CD4-positive, alpha-beta T cell treated with Interleukin-4 for 4 hours (primary cell): ENCODE results near the gene TOX2.

ENCODE experiments used
- DNase-seq: peaks from one replicate; pipeline ENCODE4 v3.0.0-alpha.2; 2020

Gene TOX2

DNA sequence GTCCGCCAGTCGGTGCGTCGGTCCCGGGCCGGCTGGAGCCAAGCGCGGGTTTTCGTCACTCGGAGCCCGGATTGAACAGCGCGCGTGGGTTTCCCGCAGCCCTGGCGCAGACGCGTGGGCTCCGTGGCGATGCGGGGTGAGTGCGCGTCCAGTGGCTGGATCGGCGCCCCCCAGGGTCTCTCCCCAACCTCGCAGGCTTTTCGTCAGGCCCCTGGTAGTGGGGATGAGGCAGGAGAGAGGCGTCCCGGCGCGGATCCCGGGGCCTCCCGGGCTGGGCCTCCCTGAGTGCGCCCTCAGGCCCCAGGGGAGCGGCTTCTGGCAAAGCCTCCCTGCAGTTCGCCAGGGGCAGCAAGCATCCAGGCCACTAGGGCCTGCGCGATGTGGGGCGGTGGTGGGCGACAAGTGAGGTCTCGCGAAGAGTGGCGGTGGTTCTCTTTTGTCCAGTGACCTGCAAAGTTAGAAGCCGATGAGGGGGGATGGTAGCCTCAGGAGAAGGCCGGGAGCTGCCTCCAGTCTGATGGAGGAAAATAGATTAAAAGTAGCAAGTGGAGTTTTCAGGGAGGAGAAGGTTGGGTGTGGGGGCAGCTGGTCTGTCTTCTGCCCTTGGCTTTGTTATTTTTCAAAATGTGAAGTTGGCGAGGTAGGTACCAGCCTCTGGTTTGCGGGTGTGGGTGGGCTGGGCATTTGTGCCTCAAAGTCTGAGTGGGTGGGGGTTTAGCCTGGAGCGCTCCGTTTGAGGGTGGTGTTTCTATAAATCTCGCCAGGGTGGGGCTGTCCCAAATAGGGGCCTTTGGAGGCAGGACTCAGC, 1.6 kb downstream of the TOX2 start:
- DNase-seq, result no peak

DNA sequence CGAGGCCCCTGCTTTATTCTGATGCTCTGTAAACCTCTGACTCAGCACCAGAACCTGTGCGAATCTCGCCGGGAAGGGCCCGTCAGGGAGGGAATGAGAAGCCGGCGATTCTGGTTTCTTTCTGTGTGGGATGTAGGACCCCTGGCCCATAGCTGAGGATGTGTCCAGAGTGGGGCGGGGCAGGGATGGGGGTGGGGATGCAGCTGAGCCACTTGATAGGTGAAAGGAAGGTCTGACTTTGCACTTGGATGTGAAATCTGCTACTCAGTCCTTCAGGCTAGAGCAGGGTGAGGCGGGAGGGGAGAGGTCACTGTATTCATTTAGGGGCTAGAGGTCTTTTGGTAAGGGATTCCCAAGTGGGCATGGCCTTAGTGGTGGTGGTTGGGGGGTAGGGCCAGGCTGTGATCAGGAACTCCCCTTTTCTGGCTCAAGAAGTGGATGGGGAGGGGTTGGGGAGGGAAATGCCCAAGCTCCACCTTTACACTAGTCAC, 2.3 kb downstream of the TOX2 start:
- no peak for DNase-seq

DNA sequence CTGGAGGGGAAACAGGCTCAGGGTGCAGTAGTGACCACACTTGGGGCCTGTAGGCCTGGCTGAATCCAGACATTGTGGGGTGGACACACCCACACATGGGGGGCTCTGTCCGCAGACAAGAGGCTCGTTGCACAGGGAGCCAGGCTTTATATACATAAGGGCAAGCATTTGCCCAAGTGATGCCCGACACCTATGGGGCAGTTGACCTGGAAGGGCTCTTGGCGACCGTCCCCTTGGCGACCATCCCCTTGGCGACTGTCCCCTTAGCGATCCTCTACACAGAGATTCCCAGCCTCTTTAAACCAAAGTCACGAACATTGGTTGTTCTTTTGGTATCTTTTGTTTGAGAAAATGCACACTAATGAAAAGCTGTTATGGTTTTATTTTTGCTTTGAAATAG, 2.7 kb downstream of the TOX2 start:
- DNase-seq, result no peak

DNA sequence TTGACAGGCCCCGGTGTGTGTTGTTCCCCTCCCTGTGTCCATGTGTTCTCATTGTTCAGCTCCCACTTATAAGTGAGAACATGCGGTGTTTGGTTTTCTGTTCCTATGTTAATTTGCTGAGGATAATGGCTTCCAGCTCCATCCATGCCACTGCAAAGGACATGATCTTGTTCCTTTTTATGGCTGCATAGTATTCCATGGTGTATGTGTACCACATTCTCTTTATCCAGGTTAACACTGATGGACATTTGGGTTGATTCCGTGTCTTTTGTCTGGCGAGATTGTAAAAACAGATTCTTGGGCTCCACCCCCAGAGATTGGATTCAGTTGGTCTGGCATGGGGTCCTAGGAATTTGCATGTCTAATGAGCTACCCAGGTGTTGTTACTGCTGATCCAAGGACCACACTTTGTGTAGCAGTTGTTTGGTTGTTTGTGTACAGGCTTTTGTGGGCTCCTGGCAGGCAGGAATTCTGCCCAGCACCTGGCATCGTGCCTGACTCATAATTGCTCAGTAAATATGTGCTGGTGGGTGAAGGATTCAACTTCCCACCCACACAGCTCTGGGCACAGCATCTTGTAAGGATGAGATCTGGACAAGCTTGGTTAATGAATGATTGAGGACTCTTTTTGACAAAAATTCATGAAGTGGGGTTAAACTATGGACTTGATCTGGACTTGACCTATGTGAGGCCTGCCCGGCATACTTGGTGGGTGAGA, 5.2 kb downstream of the TOX2 start:
- no peak for DNase-seq

DNA sequence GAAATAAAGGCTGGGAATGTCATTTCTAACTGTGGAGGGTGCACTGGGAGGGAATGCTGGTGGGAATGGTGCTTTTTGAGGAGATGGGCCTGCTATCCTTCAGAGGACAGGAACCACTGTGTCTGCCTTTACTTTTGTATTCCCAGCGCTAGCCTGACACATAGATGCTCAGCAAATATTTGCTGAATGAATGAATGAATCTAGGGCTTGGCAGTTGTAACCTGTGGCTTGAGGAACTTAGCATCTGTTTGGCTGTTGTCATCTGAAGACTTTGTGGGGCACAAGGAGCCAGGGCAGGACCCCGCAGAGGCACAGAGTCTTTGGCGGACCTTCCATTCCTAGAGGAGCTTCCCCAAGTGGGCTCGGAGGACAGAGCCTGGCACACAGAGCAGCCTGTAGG, 6.1 kb downstream of the TOX2 start:
- no peak for DNase-seq

DNA sequence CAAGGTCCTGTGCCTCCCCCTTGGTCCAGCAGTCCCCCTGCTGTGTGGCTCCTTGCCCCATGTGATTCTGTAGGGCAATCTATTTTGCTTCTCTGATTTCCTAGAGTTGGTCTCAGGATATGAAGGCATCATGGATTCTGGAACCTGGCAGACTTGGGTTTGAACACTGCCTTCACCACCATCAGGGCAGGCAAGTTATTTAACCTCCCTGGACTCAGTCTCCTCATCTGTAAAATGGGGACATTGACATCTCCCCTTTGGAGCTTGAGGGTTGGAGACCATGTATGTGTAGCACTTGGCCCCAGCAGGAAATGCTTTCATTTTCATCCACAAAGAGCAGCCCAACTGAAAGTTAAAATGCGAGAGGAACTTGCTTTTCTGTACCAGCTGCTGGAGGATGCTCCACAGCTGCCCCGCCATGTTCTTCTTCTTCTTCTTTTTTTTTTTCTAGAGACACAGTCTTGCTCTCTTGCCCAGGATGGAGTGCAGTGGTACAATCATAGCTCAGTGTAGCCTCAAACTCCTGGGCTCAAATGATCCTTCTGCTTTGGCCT, 6.7 kb downstream of the TOX2 start:
- no peak for DNase-seq

DNA sequence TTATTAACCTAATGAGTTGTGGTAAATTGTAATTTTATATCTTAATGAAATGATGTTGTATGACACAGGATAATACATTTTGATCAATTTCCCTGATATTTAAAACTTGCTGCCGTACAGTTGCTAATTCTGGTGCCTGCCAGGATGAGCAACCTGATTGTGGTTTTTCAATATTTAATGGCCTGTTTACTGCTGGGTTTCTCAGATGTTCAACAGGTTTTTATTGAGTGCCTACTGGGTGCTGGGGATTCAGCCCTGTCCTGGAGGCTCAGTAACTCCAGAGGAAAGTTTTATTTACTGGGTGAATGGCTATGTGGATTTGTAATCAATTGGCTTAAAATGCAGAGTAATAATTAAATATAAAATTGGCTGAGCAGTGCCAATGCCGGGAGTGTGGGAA, 8.0 kb downstream of the TOX2 start:
- no peak for DNase-seq

DNA sequence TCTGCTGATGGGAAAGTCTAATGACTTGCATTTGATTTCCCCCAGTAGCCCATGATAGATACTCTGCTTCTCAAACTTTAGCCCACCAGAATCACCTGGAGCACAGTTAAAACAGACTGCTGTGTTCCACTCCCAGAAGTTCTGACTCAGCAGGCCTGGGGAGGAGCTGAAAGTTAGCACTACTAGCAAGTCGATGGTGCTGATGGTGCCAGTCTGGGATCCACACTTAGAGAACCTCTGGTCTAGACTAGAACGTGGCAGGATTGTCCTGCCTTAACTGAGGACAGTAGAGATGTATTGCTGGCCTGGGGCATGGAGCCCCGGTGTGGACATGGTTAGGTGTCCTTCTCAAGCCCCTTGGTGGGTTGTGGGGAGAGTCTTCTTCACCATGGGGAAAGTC, 8.7 kb downstream of the TOX2 start:
- DNase-seq, result no peak

DNA sequence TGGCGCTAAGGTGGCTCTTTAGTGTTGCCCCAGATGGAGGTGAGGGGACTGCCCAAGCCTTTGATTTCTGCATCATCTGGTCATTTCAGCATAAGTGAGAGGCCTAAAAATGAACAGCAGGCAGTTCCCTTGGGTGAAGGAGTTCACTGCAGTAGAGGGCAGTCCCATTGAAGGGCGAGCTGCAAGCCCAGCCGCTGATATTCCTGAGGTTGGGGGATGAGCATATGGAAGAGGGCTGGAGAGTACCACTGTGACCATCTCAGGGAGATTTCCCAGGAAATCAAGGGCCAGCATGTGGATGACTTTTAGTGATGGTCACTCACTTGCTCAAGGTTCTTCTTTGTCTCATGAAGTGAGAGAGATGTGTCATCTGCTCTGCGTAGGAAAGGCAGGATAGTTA, 9.3 kb downstream of the TOX2 start:
- DNase-seq, result no peak

DNA sequence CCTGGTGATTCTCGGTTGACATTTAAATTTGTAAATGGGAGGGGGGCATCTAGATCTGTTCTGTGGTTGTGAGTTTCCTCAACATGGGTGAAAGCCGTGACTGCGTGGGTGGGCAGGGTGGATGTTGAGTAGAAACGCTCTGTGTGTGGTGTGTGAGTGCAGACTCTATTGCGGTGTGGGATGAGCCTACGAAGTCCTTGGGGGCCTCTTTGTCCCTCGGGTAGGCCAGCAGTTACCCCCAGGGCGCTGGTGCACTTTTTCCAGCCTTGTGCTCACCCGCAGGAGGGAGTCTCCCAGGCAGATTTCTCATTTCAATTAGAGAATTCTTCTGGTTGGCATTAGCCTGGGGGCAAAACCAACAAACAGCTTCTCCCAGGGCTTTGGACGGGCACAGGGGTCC, 10.6 kb downstream of the TOX2 start:
- DNase-seq, result no peak

DNA sequence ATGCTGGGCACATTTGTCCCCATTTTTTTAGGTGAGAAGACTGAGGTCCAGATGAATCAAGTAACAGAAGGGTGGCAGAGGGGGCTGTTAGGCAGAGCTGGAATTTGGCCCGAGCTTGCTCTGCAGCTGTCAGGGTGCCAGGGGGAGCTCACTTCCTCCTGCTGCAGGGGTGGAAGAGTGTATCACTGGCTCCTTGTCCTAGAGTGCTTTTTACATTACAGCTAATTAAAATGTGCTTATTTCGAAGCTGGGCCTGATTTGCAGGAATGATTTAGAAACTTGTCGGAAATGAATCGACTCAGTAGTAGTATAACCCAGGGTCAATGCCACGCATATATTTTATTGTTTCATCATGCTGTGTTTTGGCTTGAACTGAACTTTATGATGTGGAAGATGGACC, 11.1 kb downstream of the TOX2 start:
- no peak for DNase-seq

DNA sequence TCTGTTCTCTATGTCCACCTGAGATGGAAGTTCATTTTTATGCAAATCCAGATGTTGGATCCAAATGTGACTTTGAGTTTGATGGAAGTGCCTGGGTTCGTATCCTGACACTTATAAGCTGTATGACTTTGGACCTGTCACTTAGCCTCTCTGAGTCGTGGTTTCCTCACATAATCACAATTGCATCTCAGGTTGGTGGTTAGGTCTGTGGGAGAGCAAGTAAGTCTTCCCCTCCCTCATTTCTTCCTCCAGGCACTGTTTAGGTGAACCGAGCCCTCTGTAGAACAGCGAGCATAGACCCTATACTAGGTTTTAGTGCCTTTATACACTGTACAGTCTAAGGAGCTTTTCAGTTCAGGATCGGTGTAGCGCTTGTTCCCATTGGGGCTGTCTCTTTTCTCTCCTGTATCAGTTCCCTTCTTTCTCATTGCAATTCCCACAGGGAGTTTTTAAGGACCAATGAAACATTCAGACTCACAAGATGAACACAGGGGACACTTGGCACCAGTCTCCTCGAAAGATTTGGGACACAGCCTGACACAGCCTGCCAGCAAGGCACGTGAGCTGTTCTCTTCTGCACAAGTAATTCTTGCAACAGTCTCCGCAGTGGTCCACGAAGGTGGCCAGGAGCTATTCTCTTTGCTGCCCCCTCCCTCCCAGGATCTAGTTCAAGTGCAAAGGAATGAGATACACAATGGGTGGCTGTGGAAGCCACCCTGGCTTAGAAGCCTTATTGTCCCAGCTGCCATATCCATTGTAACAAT, 11.8 kb downstream of the TOX2 start:
- DNase-seq, result no peak

DNA sequence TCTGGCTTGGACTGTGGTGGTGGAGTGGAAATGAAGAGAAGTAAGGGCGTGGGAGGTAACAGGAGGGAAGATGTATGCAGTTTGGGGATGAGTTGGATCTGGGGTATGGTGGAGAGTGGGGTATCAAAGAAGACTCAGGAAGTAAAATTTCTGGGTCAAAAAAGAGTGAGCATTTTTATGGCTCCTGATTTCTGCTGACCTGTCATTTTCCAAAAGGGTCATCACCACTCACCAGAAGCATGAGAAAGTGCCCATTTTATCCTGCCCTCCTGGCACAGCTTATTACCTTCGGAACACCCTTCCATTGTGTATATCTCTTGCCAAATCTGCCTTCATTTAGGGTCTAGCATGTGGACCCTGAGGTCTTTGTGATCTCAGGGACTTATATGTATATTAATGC, 17.3 kb downstream of the TOX2 start:
- no peak for DNase-seq

DNA sequence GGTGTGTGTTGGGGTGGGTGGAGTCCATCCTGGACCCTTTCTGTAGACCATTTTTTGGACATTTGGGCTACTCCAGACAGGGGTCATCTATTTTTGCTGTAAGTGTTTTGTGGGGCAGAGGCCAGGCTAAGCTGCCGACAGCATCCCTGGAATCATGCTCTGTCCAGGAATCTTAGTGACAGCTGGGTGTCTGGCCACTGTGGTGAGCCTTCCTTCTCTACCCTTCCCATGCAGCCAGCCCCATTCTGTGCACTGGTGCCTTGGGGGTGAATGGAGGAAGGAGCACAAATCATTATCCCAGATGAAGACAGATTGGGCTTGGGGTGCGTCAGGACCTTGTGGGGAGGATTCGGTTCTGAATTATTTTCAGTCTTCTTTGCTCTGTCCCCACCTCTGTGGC, 20.2 kb downstream of the TOX2 start:
- DNase-seq, result no peak

DNA sequence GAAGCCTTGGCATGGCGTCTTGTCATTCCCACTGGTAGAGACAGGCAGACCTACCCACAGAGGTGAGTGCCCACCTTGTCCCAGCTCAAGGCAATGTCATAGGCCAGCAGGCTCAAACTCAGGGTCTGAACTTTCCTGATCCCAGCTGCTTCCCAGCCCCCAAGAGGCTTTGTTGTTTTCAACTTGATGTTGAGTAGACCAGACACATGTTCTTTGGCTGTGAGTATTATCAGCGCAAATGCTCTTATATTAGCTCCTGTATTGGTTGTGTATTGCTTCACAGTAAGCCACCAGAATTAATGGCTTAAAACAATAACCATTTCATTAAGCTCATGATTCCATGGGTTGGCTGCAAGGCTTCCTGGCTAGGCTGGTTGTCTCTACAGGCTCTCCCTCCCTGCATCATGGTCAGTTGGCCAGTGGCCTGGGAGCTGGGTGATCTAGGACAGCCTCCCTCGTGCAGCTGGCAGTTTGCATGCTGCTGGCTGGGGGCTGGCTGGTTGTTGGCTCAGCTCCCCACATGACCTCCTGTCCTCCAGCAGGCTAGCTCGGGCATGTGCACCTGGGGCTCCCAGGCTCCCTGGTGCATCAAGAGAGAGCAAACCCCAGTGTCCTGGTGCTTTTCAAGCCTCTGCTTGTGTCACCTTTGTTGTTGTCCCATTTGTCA, 21.6 kb downstream of the TOX2 start:
- no peak for DNase-seq

DNA sequence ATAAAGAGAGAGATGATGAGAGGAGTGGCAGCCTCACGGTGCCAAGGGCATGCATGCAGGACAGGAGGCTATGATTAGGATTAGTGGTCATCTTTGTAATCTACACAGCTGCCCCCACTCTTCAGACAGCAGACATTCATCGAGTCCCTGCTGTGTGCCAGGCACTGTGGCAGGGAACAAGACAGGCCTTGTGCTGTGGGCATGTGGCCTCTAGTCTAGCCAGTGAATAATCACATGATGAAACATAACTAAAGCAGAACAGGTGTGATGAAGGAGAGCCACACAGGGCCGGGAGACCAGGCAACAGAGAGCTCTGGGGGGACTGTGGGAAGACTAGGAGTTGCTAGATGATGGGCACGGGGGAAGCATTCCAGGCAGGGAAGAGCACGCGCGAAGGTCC, 22.2 kb downstream of the TOX2 start:
- no peak for DNase-seq

DNA sequence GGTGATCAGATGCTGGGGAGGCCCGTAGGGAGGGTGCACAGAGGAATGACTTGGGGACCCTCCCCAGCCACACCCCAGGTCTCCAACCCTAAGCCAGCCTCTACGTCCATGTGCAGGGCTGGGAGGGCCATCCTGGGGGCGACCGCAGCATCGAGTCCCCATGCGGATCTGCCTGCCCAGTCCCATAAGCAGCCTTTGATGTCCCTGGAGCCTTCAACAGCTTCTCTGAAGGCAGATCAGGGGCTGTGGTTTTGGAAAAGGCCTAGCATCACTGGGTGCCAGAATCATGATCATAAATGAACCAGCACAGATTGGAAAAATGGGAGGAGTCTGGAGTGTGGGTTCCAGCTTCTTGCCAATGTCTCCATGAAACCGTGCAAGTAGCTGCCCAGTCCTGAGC, 22.9 kb downstream of the TOX2 start:
- no peak for DNase-seq

DNA sequence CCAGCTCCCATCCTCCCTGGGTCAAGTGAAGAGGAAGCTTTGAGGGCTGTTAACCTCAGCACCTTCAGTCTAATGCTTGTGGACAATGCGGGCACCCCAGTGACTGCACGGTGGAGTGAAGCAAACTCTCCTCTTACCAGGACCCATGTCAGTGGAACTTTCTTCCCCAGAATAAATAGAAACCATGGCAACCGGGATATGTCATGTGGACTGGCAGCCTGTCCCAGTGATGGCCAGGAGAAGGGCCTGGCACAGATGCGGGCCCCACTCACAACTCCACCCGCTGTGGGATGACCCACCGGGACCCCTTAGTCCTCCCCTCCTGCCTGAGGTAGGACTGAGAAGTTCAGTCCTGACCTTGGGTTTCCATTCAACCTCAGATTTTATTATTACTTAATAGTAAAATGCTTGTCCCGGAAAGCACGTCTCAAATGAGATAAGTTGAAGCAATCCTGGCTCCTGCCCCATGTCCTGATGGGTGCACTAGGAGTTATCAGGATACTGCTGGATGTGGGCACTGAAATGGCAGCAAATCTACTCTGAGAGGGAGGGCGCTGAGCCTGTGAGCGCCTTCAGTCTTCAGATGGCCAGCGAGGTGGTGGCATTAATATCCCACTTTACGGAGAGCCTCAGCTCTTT, 23.5 kb downstream of the TOX2 start:
- DNase-seq, result no peak

DNA sequence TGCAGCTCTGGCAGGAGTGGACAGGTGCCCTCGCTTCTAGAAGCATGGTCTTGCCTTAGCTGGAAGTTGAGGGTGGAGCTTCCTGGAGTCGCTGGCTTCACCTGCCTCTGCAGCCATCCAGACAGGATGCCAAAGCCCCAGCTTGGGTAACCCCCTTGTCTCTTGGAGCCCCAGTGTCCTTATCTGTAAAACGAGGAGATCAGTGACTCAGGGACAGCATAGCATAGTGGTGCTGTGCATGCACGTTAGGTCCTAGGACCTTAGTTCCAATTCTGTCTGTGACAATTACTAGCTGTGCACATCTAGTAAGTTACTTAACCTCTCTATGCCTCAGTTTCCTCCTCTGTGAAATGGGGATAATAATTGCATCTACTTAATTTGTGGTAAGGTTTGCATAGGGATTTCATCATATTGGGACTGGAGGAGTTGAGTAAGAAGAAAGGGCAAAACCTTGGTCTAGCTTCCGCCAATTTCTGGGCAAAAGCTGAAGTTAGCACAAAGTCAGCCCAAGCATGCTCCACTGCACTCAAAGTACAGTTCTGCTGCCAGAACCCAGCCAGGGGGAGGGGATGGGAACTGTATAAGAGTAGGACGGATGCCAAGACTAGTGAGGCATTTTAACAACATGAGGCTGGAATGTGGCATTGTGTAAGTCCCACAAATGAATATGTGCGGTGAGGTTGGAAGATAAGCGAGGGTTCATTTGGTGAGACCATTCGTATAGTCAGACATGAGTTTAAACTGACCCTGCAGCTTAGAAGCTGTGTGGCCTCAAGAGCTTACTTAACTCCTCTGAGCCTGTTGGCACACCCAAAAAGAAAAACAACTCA, 24.5 kb downstream of the TOX2 start:
- DNase-seq, result no peak

DNA sequence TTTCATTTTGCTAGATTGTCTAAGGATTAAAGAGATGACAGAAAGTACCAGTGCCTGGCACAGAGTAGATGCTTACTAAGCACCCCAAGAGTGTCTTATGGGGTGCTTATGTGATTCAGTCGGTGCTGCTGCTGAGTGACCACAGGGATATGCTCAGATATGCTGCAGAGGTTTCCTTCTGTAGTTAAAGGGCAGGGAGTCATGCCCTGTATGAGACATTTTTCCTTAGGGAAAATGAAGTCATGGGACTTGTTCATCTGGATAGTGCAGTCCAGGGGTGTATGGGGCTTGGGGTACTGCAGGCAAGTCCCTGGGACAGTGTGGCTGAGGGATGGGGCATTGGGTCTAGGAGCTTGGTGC, 25.1 kb downstream of the TOX2 start:
- no peak for DNase-seq

DNA sequence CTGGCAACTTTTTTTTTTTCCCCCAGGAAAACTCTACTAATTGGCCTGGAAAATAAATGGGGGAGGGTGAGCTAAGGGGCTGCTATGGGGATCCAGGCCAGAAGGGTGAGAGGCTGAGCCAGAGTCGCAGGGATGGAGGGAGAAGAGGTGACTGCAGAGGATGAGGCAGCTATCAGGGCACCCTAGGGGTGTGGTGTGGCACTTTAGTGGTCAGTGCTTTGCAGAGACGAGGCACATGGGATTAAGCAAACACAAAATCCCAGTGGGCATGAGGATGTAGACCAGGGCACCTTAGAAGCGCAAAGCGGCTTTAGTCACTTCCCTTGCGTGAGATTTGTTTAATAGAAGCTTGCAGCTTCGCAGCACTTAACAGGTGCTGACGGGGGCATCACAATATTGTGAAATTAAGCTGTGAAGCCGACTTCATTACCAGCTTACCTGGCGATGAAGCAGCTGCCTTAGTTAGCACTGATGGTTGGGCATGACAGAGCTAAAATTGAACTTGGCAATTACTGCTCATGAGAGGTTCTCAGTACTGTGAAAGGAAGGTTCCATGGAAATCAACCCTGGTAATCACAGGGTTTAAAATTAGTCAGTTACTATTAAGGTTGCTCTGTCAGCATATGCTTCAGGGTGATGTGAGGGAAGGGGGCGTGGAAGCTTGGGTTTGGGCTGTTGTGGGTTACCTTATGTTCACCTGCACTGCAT, 26.0 kb downstream of the TOX2 start:
- no peak for DNase-seq
